A172 (cell line): Measurements from ENCODE around the gene SLC12A1. TPM values are rescaled to one million over a fixed set of nuclear protein-coding genes. Genes with fewer than 3 reads are reported as not detected.
A peak's percentile ranks its signal among the peaks of the same experiment; 100 is the strongest.

Experiments
- DNase-seq: peaks from one replicate; pipeline ENCODE4 v3.0.0-alpha.2; 2015; ENCODE audit warnings: low spot score
- total RNA-seq: library from RNA; depleted of rRNA; stranded (reverse); fragments of >200 nt; shearing (Covaris generic); gene quantifications from 2 replicates; pipeline ENCODE4 v1.2.3, GENCODE V29; 2014

The SLC12A1 gene
- total RNA-seq, 1 experiment from 2014 or later: not detected

DNA sequence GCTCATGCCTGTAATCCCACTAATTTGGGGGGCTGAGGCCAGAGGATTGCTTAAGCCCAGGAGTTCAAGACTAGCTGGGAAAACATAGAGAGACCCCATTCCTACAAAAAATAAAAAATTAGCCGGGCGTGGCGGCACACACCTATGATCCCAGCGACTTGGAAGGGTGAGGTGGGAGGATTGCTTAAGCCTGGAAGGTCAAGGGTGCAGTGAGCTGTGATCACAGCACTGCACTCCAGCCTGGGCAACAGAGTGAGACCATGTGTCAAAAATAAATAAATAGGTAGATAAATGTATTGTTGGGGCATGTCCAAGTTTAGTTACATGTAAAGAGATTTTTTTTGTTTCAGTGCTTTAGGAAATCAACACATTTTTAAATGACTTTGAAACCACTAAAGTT is 36.4 kb downstream of the SLC12A1 start:
- DNase-seq: no peak

DNA sequence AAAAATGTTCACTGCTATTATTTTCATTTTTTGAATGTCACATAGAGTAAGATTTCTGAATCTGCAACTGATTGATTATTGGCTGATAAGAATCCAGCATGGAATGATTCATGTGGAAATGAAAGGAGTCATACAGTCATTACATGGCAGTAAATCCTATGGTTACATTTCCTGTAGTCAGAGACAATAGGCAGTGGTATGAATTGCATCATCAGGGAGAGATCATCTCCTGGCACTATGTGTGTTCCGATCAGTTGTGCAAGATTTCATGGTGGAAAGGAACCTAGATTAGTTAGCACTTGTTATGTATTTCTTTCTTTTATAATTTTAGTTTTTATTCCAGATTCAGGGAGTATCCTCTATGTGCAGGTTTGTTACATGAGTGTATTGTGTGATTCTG is 38.8 kb downstream of the SLC12A1 start:
- DNase-seq: no peak

DNA sequence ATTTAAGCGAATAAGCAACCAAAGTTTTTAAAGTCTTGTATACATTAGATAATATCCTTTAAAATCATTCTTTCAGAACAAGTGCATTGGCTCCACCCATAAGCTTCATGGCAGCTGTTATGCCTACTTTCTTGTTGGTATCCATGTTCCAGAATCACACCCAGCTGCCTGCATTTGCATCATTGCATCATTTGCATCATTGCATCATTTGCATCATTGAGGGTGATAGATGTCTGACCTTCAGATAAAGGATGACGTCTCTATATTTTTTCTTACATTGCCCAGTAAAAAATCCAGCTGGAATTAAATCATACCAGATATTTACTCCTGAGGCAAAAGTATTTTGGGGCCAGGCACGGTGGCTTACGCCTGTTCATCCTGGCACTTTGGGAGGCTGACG is 42.3 kb downstream of the SLC12A1 start:
- DNase-seq: no peak

DNA sequence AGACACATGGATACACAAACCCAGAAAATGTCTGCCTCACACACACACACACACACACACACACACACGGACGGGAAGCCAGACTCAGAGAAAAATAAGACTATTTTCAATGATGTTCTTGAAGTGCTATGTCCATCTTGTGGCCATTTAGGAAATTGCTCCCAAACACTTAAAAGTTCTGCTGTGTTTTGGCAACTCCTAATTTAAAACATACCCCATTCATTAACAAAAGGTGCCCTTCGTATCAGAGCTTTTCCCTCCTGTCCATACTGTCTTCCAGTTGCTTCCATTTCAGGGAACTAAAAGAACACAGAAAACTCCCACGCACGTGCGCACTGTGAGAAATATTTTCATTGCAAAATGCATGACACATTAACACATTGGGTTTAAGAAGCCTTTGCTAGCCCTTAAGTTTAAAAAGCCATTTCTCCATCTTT is 44.6 kb downstream of the SLC12A1 start:
- peak; percentile 36 for DNase-seq

DNA sequence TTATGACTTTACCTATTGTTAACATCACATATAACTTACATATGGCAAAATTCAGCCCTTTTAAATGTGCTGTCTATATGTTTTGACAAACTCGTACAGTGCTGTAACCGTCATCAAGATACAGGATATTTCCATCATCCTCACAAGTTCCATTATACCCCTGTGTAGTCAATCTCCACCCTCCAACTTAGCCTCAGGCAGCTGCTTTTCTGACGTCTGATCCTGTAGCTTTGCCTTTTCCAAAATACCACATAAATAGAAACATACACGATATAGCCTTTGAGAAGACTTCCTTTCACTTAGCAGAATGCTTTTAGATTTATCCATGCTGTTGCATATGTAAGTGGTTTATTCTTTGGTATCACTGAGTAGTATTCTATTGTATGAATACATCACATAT is 47.1 kb downstream of the SLC12A1 start:
- DNase-seq: no peak

DNA sequence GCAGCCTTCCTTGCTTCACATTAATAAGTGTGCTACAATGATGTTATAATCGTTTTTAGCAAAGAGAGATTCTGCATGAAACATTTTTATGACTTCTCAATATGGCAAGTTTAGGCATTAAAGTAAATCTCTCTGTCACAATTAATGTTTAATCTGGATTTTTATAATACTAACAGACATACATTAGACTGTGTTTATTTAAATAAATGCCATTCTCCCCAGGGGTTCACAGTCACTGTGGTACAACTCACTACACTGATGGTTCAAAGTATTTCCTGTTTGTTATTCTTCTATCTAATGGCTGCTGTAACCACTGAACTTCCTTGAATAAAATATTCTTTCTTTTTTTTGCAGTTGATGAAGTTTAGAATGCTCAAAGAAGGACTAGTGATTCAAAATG is 59.0 kb downstream of the SLC12A1 start:
- no peak for DNase-seq

DNA sequence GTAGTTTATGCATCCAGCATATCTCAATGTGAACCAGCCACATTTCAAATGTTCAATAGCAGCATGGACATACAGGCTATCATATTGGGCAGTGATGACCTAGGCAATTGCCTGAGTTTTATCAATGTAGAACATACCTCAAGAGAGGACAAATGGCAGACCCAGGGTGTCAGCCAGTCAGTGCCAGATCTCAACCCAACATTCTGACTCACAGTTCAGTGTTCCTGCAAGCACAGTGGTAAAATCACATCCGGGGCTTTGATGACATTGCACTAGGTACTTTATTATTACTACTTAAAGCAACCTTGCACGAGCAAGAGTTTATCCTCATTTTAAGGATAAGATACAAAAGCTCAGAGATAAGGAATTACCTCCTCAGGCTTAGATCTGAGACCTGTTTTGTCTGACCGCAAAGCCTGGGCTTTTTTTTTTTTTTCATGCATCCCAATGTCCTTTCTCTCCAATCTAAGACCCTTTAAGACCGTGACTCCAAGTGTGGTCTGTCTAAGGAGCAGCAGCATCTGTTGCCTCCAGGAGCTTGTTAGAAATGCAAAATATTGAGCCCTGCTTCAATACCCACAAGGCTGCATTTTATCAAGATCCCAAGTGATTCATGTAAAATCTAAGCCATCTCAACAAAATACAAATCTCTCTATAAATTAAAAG is 60.1 kb downstream of the SLC12A1 start:
- DNase-seq: no peak

DNA sequence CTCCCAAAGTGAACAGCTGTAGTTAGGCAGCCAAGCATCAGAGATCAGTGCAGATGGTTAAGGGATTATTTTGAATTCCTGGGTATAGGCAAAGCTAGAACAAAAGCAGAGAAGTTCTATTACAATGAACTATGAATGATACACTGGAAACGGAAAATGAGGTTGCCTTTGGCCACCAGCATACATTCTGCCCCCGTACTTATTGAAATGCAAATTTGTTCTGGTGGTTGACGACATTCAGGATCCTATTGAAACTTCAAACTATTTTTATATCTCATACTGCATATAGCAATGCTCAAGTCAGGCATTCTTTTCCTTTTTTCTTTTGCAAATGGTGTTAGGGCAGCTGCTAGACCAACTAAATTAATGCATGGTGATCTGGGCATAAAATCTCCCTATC is 61.7 kb downstream of the SLC12A1 start:
- DNase-seq: no peak

DNA sequence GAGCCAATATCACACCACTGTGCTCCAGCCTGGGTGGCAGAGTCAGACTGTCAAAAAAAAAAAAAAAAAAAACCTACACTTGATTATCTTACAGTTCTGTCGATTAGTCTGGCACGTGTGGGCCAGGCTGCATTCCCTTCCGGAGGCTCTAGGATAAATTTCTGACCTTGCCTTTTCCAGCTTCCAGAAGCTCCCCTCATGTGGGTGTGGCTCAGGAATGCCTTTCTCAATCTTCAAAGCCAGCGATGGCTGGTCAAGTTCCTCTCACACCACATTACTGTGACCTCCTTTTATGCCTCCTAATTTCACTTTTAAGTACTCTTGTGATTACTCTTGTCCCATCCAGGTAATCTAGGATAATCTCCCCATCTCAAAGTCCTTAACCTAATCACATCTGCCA is 66.9 kb downstream of the SLC12A1 start:
- DNase-seq: no peak

DNA sequence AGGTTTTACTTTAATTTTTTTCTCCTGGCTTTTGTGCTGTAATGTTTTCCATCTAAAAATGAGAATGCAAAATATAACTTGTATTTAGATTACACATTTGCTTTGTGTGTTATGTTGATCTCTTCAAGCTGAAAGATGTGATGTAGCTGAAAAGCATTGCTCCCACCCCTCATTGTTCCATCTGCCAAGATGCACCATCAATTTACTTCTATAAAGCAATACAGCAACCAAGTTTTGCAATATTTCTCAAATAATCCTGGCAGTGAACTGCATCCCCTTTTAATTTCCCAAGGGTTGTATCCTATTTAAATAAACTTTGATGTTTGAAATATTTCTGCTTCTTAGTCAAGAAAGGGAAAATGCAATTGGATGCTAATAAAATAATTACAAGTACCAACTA is 72.6 kb downstream of the SLC12A1 start:
- no peak for DNase-seq

DNA sequence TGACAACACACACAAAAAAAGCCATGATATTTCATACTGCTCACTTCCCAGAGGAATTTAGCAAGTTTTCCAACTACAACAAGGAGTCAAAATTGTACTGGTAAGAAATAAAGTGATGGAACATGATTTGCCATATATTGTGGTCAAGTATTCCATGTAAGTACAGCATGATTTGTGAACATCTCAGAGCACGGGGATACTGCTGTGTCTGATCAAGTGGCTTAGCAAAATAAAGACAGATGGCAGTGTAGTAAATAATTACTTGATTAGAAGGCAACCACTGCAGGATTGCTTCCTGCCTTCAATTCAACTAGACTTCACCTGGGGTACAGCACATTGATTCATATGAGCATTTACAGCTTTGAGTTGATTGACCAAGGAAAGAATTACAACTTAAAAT is 73.5 kb downstream of the SLC12A1 start:
- no peak for DNase-seq

DNA sequence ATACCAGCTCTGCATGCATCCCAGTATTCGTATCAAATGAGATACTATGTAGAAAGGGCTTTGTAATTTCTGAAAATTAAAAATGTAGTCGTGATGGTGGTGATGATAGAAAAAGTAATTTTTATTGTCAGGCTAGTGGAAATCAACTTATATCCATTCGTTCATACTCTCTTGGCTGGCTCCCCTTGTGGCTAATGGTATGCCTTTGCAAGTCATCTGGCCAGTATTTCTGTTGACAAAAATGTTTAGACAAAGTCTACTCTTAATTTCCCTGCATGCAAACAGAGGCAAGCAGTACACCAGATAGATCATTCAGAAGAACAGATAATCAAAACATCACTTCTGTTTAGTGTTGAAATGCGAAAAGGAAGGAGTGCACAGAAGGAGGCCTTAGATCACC is 75.6 kb downstream of the SLC12A1 start:
- no peak for DNase-seq

DNA sequence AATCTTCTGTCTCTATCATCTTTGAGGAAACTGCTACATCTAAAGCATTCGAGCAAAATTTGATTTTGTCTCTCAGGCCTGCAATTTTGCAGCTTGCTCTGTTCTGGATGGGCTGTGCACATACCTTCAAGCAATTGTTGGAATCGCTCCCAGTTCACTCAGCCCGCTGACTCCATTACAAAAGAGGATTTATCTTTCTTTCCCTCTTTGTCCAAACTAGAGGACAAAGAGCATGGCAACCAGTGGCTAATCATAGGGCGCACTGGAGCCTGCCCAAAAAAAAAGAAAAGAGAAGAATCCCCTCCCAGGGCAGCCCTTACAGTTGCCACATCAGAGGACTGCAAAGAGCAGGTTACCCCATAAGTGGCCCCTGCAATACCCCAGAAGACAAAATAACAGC is 76.1 kb downstream of the SLC12A1 start:
- no peak for DNase-seq

DNA sequence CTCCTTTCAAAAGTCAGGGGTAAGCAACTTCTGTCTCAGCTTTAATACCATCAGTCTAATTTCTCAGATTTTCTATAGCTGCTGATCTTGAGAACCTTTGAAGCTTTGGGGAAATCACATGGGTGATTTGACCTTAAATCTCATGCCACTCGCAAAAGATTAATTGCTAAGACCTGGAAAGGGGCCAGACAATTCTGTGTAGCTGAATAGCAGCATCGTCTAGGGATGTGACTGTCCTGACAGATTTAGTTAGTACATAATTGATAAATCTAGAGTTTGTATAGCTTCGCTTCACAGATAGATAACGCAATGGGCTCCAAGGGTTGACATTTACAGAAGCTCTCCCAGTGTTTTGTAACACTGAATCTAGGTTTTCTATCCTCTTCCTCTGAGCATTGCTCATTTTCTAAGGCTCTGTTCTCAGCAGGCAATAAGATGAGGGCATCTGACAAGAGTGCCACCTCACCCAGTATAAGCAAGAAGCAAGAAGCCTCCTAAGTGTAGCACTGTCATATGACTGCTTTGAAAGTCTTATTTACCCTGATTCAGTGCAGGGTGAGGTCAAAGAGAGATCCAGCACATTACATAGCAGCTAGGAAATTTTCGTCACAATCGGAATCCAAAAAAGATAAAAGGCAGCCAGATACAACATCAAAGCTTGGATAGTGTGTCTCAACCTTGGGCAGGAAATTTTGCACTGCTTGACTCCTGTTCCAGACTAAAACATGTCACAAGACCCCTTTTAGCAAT is 77.5 kb downstream of the SLC12A1 start:
- no peak for DNase-seq

DNA sequence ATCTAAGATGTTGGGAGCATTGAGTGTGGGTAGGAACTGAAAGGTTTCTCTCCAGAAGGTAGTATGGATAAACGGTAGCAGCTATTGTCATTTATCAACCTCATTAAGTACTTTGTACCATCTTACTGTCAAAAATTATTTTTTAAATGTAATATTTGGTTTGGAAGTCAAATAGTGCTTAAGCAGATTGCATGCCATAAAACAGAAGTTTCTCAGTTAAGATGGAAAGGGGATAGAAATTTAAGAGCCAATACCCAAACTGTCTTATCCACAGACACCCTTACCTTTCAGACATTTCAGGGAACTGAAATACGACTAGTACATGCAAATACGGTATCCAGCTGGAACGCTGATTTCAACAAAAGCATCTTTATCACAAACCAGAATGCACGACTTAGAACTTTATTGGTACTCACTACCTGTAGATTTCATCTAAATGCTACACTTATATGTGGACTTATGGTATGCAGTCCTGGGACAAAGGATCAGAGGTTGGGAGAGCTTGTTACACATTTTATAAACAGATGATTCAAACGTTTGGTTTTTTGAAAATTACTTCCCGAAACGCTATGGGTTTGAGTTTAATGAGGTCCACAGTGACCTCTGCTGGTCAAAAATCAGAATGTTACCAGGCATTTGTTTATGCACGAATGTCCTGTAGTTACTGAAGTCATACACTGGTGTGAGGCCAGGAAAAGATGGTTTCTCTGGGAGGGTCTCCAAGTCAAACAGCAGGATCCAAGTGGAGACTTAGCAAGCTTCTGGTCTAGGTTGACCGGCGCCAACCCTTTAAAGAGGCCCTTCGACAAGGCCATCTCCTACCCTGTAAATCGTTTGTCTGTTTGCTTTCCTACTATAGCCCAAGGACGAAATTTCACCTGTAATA is 79.5 kb downstream of the SLC12A1 start:
- peak; percentile 64 for DNase-seq

DNA sequence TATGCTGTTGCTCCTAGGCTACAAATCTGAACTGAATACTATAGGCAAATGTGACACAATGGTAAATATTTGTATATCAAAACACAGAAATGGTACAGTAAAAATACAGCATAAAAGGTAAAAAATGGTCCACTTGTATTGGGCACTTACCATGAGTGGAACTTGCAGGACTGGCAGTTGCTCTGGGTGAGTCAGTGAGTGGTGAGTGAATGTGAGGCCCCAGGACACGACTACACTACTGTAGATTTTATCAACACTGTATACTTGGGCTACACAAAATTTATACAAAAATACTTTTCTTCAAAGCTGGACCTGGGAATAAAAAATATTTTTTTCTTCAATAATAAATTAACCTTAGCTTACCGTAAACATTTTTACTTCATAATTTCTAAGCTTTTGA is 83.5 kb downstream of the SLC12A1 start:
- no peak for DNase-seq

DNA sequence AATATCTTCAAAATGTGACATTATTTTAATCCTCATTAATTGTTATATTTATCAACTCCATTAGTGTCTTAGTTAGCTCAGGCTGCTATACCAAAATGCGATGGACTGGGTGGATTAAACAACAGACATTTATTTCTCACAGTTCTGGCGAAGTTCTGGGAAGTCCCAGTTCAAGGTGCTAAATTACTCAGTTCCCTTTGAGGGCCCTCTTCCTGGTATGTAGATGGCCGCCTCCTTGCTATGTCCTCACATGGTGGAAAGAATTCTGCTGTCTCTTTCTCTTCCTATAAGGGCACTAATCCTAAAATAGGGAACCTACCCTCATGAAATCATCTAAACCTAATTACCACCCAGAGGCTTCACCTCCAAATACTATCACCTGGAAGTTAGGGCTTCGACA is 86.4 kb downstream of the SLC12A1 start:
- no peak for DNase-seq

DNA sequence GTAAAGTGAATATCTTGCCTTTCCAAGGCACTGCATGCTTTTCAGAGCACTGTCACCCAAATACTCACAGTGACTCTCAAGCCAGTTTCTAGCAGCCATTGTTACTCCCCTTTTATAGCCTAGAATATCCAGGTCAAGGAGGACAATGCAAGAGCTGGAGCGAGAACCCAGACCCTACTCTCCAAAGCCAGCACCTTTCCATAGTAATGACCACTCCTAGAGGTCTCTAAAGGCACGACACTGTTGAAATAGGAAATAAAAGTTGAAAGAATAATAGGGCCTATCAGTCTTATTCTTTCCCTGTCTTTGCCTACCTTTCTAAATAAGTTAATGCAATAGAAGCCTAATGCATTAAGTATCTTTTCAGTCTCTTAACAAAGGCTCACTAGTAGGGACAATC is 91.6 kb downstream of the SLC12A1 start:
- no peak for DNase-seq

DNA sequence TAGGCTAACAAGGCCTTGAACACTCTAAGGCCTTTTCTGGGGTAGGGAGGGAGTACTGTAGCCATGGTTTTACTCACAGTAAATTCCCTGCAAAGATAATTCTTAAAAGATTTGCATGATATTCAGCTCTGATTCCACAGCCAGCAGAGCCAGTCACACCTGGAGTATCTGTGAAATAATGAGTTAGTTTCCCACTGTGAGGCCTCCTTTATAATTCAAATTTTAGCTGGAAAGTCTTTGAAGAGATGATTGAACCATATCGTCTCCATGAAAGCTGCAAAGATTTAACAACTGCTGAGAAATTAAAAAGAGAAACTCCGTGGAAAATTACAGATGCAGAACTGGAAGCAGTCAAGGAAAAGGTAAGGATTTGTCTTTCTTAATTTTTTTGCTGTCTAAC is 92.8 kb downstream of the SLC12A1 start:
- no peak for DNase-seq

DNA sequence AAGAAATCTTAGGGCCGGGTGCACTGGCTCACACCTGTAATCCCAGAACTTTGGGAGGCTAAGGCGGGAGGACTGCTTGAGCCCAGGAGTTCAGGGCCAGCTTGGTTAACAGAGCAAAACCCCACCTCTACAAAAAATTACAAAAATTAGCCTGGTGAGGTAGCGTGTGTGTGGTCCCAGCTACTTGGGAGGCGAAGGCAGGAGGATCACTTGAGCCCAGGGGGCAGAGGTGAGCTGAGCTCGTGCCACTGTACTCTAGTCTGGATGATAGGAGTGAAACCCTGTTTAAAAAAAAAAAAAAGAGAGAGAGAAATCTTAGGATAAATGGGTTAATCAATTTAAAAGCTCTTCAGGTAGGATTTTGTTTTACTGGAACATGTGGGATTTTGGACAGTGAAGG is 93.9 kb downstream of the SLC12A1 start:
- DNase-seq: no peak

DNA sequence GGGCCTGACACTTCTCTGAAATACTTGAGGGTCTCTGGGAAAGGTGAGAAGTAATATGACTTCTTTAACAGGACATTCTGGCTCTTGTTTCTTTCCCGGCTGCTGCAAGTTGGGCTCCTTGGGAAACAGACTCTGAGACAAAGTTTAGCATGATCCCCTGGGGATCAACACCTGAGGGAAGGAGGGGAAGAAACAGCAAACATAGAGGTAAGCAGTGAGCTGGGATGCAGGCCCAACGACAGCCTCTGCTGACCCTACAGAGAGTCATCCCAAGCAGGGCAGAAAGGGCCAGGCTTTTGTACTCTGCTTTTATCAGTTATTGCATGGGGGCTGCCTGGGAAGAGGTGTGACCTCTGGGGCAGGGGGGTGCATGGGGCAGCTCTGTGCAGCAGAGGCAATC is 98.3 kb downstream of the SLC12A1 start:
- no peak for DNase-seq

DNA sequence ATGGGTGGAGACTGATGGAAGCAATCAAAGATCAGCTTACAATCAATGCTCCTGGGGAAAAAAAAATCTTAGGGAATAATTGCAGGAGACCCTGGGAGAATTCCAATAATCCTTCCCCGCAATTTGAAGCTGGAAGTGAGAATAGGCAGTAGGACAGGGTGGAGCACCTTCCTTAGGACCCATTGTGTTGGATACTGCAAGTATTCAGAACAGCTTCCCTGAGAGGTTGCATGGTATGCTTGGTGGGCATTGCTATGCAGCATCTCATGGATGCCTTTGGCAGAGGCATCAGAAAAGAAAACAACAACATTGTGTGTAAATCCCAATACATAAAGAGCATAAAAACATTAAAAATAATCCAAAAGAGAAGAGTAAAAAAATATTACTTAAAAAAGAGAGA is 100.5 kb downstream of the SLC12A1 start:
- no peak for DNase-seq

DNA sequence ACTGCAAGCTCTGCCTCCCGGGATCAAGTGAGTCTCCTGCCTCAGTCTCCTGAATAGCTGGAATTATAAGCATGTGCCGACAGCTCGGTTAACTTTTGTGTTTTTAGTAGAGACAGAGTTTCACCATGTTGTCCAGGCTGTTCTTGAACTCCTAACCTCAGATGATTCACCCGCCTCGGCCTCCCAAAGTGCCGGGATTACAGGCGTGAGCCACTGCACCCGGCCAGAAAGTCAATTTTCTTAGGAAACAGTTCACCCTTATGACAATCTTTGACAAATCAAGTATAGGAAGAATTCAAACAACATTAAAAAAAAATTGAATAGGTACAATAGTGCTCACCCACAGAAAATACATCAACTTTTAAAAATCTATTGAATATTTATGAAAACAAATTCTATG is 101.5 kb downstream of the SLC12A1 start:
- no peak for DNase-seq
